ENCODE results near the gene PRPSAP1.
"Not testable (repeated sequence)": the region's sequence is repeated elsewhere in the genome, so short reads cannot be mapped to it uniquely, and the experiment has no call there.

The PRPSAP1 gene

GRCh38 chr17:76268015-76268749, 85.5 kb downstream of the PRPSAP1 start (continued):
- TF ChIP-seq ZNF23 (tag by site-specific recombination; IDR thresholded peaks at IDR 0.05; ENCODE audit: borderline replicate concordance) (no peak), ZNF600 (tag by site-specific recombination; IDR thresholded peaks at IDR 0.05) (0 out of 2 replicates have a peak, but pooled peaks have one; percentile 6), ZNF138 (tag by site-specific recombination; IDR thresholded peaks at IDR 0.05; ENCODE audit: borderline replicate concordance) (no peak), KLF8 (tag by site-specific recombination; IDR thresholded peaks at IDR 0.05) (0 out of 2 replicates have a peak, but pooled peaks have one; percentile 7), EGR2 (tag by site-specific recombination; IDR thresholded peaks at IDR 0.05; ENCODE audit: low read depth) (0 out of 2 replicates have a peak, but pooled peaks have one; percentile 6), IKZF3 (tag by site-specific recombination; IDR thresholded peaks at IDR 0.05) (peak; percentile 81), GLIS2 (tag by site-specific recombination; IDR thresholded peaks at IDR 0.05) (peak; percentile 54; the same call in 1 of the 2 replicates), KLF17 (tag by site-specific recombination; IDR thresholded peaks at IDR 0.05) (no peak; the same call in 1 of the 2 replicates), HOXA7 (CRISPR knock-in tag; IDR thresholded peaks at IDR 0.05; ENCODE audit: borderline replicate concordance) (no peak), ZNF837 (tag by site-specific recombination; IDR thresholded peaks at IDR 0.05) (no peak), ZIC2 (tag by site-specific recombination; IDR thresholded peaks at IDR 0.05) (peak; percentile 49), GFI1B (tag by site-specific recombination; IDR thresholded peaks at IDR 0.05) (no peak), ZNF24 (tag by site-specific recombination; IDR thresholded peaks at IDR 0.05) (peak; percentile 77; the same call in 1 of the 2 replicates), ZFHX2 (tag by site-specific recombination; conservative IDR thresholded peaks at IDR 0.05) (peak; percentile 23; the same call in 1 of the 2 replicates), ZNF239 (tag by site-specific recombination; IDR thresholded peaks at IDR 0.05) (no peak), ZNF48 (tag by site-specific recombination; IDR thresholded peaks at IDR 0.05) (no peak), SETDB1 (IDR thresholded peaks at IDR 0.05; ENCODE audit: insufficient read length, low read length) (no peak), KLF1 (tag by site-specific recombination; IDR thresholded peaks at IDR 0.05) (0 out of 2 replicates have a peak, but pooled peaks have one; percentile 29), ZNF398 (tag by site-specific recombination; IDR thresholded peaks at IDR 0.05) (peak; percentile 35; the same call in 1 of the 2 replicates), WT1 (tag by site-specific recombination; IDR thresholded peaks at IDR 0.05) (no peak), ZNF37A (tag by site-specific recombination; IDR thresholded peaks at IDR 0.05) (no peak), ZBTB17 (tag by site-specific recombination; IDR thresholded peaks at IDR 0.05) (0 out of 2 replicates have a peak, but pooled peaks have one; percentile 20)
- TF ChIP-seq, protein P1, sequence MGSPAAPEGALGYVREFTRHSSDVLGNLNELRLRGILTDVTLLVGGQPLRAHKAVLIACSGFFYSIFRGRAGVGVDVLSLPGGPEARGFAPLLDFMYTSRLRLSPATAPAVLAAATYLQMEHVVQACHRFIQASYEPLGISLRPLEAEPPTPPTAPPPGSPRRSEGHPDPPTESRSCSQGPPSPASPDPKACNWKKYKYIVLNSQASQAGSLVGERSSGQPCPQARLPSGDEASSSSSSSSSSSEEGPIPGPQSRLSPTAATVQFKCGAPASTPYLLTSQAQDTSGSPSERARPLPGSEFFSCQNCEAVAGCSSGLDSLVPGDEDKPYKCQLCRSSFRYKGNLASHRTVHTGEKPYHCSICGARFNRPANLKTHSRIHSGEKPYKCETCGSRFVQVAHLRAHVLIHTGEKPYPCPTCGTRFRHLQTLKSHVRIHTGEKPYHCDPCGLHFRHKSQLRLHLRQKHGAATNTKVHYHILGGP (tag by site-specific recombination; IDR thresholded peaks at IDR 0.05): no peak

DNA sequence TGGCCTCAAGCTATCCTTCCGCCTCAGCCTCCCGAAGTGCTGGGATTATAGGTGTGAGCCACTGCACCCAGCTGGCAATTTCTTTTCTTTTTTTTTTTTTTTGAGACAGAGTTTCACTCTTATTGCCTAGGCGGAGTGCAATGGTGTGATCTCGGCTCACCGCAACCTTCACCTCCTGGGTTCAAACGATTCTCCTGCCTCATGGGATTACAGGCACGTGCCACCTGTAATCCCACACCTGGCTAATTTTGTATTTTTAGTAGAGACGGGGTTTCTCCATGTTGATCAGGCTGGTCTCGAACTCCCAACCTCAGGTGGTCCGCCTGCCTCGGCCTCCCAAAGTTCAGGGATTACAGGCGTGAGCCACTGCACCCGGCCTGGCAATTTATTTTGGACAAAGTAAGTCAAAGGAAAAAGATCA, 86.1 kb downstream of the PRPSAP1 start:
- not testable (repeated sequence) for H3K4me1 ChIP-seq (ENCODE audit: control insufficient read depth, insufficient read depth, low read length); H3K9me3 ChIP-seq (ENCODE audit: control insufficient read depth, insufficient read depth, low read depth, low read length); H3K4me3 ChIP-seq (ENCODE audit: low read depth, low read length)
- POLR2A ChIA-PET: interaction anchor here (0.6 to 1.9 kb wide), 7 partner anchors 12 to 273 kb away, joined by 3 to 6 read pairs (median 3); partner anchors contain the start of gene RNF157
- CTCF ChIA-PET: interaction anchor here (0.9 to 5.8 kb wide), 6 partner anchors 12 to 253 kb away, joined by 3 to 52 read pairs (median 4); no protein-coding TSS in a partner anchor
- 0 out of 2 replicates have a peak overlapping the region, but pooled peaks have one; percentile 4 for H3K27ac ChIP-seq (ENCODE audit: extremely low read depth, low read depth, low read length)
- H3K36me3 ChIP-seq (ENCODE audit: control insufficient read depth in 2 of 2, insufficient read depth in 1 of 2, low read length in 2 of 2): peaks cover 5 to 28% of the 10 kb centered on the region in 2 experiments; a peak in 2 of 3 replicates

Data from HEK293 (cell line).